CD4-positive, alpha-beta T cell treated with Interleukin-21 for 1 hour (primary cell): ENCODE results near the gene ANKS1B.

ENCODE experiments used
- DNase-seq: peaks from one replicate; pipeline ENCODE4 v3.0.0-alpha.2; 2020

ANKS1B gene

GRCh38 chr12:98896938-98897337 lies 1087.8 kb downstream of the ANKS1B start:
- no peak for DNase-seq

- DNase-seq: no peak
Measured at GRCh38 chr12:98895086-98895651, 1089.6 kb downstream of the ANKS1B start.

GRCh38 chr12:98894412-98895085 lies 1090.2 kb downstream of the ANKS1B start:
- no peak for DNase-seq

- no peak for DNase-seq
Measured at GRCh38 chr12:98893675-98894411, 1090.9 kb downstream of the ANKS1B start.

- DNase-seq: no peak
Measured at GRCh38 chr12:98893126-98893674, 1091.5 kb downstream of the ANKS1B start.

GRCh38 chr12:98885778-98886177 lies 1099.0 kb downstream of the ANKS1B start:
- DNase-seq: no peak

GRCh38 chr12:98883231-98883630 lies 1101.5 kb downstream of the ANKS1B start:
- no peak for DNase-seq

- DNase-seq: no peak
Measured at GRCh38 chr12:98882526-98882925, 1102.2 kb downstream of the ANKS1B start.

GRCh38 chr12:98873776-98874175 lies 1111.0 kb downstream of the ANKS1B start:
- DNase-seq: no peak

- DNase-seq: no peak
Measured at GRCh38 chr12:98870504-98870903, 1114.2 kb downstream of the ANKS1B start.

- no peak for DNase-seq
Measured at GRCh38 chr12:98869886-98870503, 1114.7 kb downstream of the ANKS1B start.

GRCh38 chr12:98868538-98868937 lies 1116.2 kb downstream of the ANKS1B start:
- DNase-seq: no peak

- no peak for DNase-seq
Measured at GRCh38 chr12:98868076-98868475, 1116.7 kb downstream of the ANKS1B start.

GRCh38 chr12:98864363-98864762 lies 1120.4 kb downstream of the ANKS1B start:
- DNase-seq: no peak

GRCh38 chr12:98863167-98863566 lies 1121.6 kb downstream of the ANKS1B start:
- DNase-seq: no peak

GRCh38 chr12:98861251-98861650 lies 1123.5 kb downstream of the ANKS1B start:
- DNase-seq: no peak

- DNase-seq: no peak
Measured at GRCh38 chr12:98856897-98857540, 1127.7 kb downstream of the ANKS1B start.

GRCh38 chr12:98852181-98852580 lies 1132.6 kb downstream of the ANKS1B start:
- DNase-seq: no peak

GRCh38 chr12:98847242-98847641 lies 1137.5 kb downstream of the ANKS1B start:
- no peak for DNase-seq

GRCh38 chr12:98845957-98846356 lies 1138.8 kb downstream of the ANKS1B start:
- DNase-seq: no peak

- no peak for DNase-seq
Measured at GRCh38 chr12:98840325-98840724, 1144.4 kb downstream of the ANKS1B start.

- no peak for DNase-seq
Measured at GRCh38 chr12:98838231-98838647, 1146.5 kb downstream of the ANKS1B start.
